ENCODE results near the gene SH3BP4. TPM values are rescaled to one million over a fixed set of nuclear protein-coding genes. Genes with fewer than 3 reads are reported as not detected.
A peak's percentile ranks its signal among the peaks of the same experiment; 100 is the strongest.

SH3BP4 gene
- total and polyA plus RNA-seq, 2 of the 13 experiments (the other 11 are each of a cell fraction or from before 2014, with no cell fraction given), result 34.6 to 99.1 TPM

DNA sequence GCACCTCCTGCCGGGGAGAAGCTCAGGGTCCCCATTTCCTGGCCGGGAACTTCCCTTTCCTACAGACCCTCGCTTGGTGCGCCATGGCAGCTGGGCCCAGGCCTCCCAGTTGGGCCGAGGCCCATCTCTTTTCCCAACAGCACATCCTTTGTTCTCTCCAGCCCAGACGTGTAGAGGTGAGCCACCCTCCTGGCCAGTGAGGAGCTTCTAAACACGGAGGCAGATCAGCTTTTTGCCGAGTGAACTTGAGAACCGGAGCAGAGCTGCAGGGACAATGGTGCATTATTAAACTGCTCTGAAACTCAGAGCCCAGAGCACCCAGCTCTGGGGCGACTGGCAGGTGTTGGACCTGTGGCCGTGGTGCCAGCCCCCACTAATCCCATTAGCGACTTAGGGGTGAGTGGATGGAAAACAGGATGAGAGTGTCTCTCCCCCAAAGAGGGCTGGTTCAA, 25.4 kb downstream of the SH3BP4 start (continued):
- TF ChIP-seq NBN (conservative IDR thresholded peaks at IDR 0.05) (no peak), PRMT3 (CRISPR knock-in tag; IDR thresholded peaks at IDR 0.05; ENCODE audit: borderline replicate concordance, low read depth) (no peak), AGO2 (optimal IDR thresholded peaks at IDR 0.05; ENCODE audit: low read depth, low read length) (peak; percentile 75), ZNF549 (CRISPR knock-in tag; IDR thresholded peaks at IDR 0.05) (no peak), BRCA1 (CRISPR knock-in tag; IDR thresholded peaks at IDR 0.05) (no peak), MAFG (CRISPR knock-in tag; IDR thresholded peaks at IDR 0.05) (no peak), YEATS2 (CRISPR knock-in tag; IDR thresholded peaks at IDR 0.05; ENCODE audit: borderline replicate concordance) (no peak), ZMYM3 (CRISPR knock-in tag; IDR thresholded peaks at IDR 0.05) (no peak), ZSCAN22 (CRISPR knock-in tag; IDR thresholded peaks at IDR 0.05) (no peak), POLR2G (IDR thresholded peaks at IDR 0.05; ENCODE audit: low read depth, low read length) (peak; percentile 65), ZEB1 (IDR thresholded peaks at IDR 0.05; ENCODE audit: insufficient replicate concordance, low read depth) (no peak), HIVEP1 (CRISPR knock-in tag; IDR thresholded peaks at IDR 0.05) (peak; percentile 48; the same call in 1 of the 2 replicates), AGO1 (IDR thresholded peaks at IDR 0.05; ENCODE audit: low read depth, low read length, poor library complexity, severe bottlenecking) (peak; percentile 63)
- TF ChIP-seq, protein P1, sequence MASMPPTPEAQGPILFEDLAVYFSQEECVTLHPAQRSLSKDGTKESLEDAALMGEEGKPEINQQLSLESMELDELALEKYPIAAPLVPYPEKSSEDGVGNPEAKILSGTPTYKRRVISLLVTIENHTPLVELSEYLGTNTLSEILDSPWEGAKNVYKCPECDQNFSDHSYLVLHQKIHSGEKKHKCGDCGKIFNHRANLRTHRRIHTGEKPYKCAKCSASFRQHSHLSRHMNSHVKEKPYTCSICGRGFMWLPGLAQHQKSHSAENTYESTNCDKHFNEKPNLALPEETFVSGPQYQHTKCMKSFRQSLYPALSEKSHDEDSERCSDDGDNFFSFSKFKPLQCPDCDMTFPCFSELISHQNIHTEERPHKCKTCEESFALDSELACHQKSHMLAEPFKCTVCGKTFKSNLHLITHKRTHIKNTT (CRISPR knock-in tag; IDR thresholded peaks at IDR 0.05), result no peak
- TF ChIP-seq, protein P2, sequence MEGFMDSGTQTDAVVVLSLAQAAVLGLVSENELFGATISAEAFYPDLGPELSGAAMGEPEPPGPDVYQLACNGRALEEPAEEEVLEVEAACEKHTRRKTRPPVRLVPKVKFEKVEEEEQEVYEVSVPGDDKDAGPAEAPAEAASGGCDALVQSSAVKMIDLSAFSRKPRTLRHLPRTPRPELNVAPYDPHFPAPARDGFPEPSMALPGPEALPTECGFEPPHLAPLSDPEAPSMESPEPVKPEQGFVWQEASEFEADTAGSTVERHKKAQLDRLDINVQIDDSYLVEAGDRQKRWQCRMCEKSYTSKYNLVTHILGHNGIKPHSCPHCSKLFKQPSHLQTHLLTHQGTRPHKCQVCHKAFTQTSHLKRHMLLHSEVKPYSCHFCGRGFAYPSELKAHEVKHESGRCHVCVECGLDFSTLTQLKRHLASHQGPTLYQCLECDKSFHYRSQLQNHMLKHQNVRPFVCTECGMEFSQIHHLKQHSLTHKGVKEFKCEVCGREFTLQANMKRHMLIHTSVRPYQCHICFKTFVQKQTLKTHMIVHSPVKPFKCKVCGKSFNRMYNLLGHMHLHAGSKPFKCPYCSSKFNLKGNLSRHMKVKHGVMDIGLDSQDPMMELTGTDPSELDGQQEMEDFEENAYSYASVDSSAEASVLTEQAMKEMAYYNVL (CRISPR knock-in tag; IDR thresholded peaks at IDR 0.05; ENCODE audit: borderline replicate concordance), result peak; percentile 92
- TF ChIP-seq, protein P3, sequence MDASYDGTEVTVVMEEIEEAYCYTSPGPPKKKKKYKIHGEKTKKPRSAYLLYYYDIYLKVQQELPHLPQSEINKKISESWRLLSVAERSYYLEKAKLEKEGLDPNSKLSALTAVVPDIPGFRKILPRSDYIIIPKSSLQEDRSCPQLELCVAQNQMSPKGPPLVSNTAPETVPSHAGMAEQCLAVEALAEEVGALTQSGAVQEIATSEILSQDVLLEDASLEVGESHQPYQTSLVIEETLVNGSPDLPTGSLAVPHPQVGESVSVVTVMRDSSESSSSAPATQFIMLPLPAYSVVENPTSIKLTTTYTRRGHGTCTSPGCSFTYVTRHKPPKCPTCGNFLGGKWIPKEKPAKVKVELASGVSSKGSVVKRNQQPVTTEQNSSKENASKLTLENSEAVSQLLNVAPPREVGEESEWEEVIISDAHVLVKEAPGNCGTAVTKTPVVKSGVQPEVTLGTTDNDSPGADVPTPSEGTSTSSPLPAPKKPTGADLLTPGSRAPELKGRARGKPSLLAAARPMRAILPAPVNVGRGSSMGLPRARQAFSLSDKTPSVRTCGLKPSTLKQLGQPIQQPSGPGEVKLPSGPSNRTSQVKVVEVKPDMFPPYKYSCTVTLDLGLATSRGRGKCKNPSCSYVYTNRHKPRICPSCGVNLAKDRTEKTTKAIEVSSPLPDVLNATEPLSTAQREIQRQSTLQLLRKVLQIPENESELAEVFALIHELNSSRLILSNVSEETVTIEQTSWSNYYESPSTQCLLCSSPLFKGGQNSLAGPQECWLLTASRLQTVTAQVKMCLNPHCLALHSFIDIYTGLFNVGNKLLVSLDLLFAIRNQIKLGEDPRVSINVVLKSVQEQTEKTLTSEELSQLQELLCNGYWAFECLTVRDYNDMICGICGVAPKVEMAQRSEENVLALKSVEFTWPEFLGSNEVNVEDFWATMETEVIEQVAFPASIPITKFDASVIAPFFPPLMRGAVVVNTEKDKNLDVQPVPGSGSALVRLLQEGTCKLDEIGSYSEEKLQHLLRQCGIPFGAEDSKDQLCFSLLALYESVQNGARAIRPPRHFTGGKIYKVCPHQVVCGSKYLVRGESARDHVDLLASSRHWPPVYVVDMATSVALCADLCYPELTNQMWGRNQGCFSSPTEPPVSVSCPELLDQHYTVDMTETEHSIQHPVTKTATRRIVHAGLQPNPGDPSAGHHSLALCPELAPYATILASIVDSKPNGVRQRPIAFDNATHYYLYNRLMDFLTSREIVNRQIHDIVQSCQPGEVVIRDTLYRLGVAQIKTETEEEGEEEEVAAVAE (CRISPR knock-in tag; IDR thresholded peaks at IDR 0.05; ENCODE audit: borderline replicate concordance), result no peak
- TF ChIP-seq, protein P4, sequence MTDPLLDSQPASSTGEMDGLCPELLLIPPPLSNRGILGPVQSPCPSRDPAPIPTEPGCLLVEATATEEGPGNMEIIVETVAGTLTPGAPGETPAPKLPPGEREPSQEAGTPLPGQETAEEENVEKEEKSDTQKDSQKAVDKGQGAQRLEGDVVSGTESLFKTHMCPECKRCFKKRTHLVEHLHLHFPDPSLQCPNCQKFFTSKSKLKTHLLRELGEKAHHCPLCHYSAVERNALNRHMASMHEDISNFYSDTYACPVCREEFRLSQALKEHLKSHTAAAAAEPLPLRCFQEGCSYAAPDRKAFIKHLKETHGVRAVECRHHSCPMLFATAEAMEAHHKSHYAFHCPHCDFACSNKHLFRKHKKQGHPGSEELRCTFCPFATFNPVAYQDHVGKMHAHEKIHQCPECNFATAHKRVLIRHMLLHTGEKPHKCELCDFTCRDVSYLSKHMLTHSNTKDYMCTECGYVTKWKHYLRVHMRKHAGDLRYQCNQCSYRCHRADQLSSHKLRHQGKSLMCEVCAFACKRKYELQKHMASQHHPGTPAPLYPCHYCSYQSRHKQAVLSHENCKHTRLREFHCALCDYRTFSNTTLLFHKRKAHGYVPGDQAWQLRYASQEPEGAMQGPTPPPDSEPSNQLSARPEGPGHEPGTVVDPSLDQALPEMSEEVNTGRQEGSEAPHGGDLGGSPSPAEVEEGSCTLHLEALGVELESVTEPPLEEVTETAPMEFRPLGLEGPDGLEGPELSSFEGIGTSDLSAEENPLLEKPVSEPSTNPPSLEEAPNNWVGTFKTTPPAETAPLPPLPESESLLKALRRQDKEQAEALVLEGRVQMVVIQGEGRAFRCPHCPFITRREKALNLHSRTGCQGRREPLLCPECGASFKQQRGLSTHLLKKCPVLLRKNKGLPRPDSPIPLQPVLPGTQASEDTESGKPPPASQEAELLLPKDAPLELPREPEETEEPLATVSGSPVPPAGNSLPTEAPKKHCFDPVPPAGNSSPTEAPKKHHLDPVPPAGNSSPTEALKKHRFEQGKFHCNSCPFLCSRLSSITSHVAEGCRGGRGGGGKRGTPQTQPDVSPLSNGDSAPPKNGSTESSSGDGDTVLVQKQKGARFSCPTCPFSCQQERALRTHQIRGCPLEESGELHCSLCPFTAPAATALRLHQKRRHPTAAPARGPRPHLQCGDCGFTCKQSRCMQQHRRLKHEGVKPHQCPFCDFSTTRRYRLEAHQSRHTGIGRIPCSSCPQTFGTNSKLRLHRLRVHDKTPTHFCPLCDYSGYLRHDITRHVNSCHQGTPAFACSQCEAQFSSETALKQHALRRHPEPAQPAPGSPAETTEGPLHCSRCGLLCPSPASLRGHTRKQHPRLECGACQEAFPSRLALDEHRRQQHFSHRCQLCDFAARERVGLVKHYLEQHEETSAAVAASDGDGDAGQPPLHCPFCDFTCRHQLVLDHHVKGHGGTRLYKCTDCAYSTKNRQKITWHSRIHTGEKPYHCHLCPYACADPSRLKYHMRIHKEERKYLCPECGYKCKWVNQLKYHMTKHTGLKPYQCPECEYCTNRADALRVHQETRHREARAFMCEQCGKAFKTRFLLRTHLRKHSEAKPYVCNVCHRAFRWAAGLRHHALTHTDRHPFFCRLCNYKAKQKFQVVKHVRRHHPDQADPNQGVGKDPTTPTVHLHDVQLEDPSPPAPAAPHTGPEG (CRISPR knock-in tag; IDR thresholded peaks at IDR 0.05), result 0 out of 2 replicates have a peak, but pooled peaks have one; percentile 68

All from HepG2 (cell line).